Lung microvascular endothelial cell (primary cell): ENCODE data around the gene NCCRP1. TPM values are rescaled to one million over a fixed set of nuclear protein-coding genes. Genes with fewer than 3 reads are reported as not detected.
A peak's percentile ranks its signal among the peaks of the same experiment; 100 is the strongest.
"Not testable (repeated sequence)": the region's sequence is repeated elsewhere in the genome, so short reads cannot be mapped to it uniquely, and the experiment has no call there.

ENCODE experiments used
- DNase-seq, 2 donors: peaks; one replicate each; pipeline versions ENCODE4 v3.0.0 to v3.0.0-alpha.2; 2010; ENCODE audit warnings: low read depth in 2 of 2
- total RNA-seq: library from RNA; depleted of rRNA; stranded (reverse); fragments of >200 nt; gene quantifications from 2 replicates; pipeline ENCODE4 v1.2.1, GENCODE V29; 2014

The NCCRP1 gene
- total RNA-seq, 1 donor from 2014 or later, result not detected

- no peak for DNase-seq
Observed at GRCh38 chr19:39207293-39207836, 10.6 kb downstream of the NCCRP1 start.

GRCh38 chr19:39208175-39208795, 11.5 kb downstream of the NCCRP1 start:
- no peak for DNase-seq

GRCh38 chr19:39209196-39209595, 12.4 kb downstream of the NCCRP1 start:
- DNase-seq, result no peak

GRCh38 chr19:39211731-39212374, 15.1 kb downstream of the NCCRP1 start:
- DNase-seq, result no peak

- peak in 1 of 2 donors; percentile 36 for DNase-seq
Observed at GRCh38 chr19:39212375-39212742, 15.6 kb downstream of the NCCRP1 start.

- DNase-seq, result not testable (repeated sequence)
Observed at GRCh38 chr19:39215323-39215722, 18.6 kb downstream of the NCCRP1 start.

GRCh38 chr19:39217094-39217493, 20.3 kb downstream of the NCCRP1 start:
- no peak for DNase-seq

- no peak for DNase-seq
Observed at GRCh38 chr19:39218230-39219007, 21.7 kb downstream of the NCCRP1 start.

- DNase-seq, result not testable (repeated sequence)
Observed at GRCh38 chr19:39219108-39219507, 22.3 kb downstream of the NCCRP1 start.

- peak; percentile 47 to 57 for DNase-seq
Observed at GRCh38 chr19:39223703-39224279, 27.0 kb downstream of the NCCRP1 start.

GRCh38 chr19:39224910-39225309, 28.1 kb downstream of the NCCRP1 start:
- no peak for DNase-seq

- DNase-seq, result no peak
Observed at GRCh38 chr19:39230096-39230764, 33.5 kb downstream of the NCCRP1 start.

- no peak for DNase-seq
Observed at GRCh38 chr19:39232708-39233107, 35.9 kb downstream of the NCCRP1 start.

GRCh38 chr19:39236527-39236926, 39.8 kb downstream of the NCCRP1 start:
- DNase-seq, result no peak

- peak in 1 of 2 donors; percentile 42 for DNase-seq
Observed at GRCh38 chr19:39237200-39238184, 40.7 kb downstream of the NCCRP1 start.

GRCh38 chr19:39238209-39238608, 41.4 kb downstream of the NCCRP1 start:
- no peak for DNase-seq

- DNase-seq, result no peak
Observed at GRCh38 chr19:39238944-39239343, 42.2 kb downstream of the NCCRP1 start.

GRCh38 chr19:39240421-39240820, 43.7 kb downstream of the NCCRP1 start:
- no peak for DNase-seq

GRCh38 chr19:39243741-39244140, 47.0 kb downstream of the NCCRP1 start:
- not testable (repeated sequence) for DNase-seq
